GM13976 (cell line): ENCODE results near the gene ORMDL3.

Experiments used
- DNase-seq: peaks from one replicate; pipeline ENCODE4 v3.0.0; 2012; ENCODE audit warnings: low spot score
- CTCF ChIP-seq: IDR thresholded peaks from 2 replicates; pipeline ENCODE4 v1.5.1; 2012; ENCODE audit warnings: borderline replicate concordance, mild to moderate bottlenecking; ENCODE audit not compliant: insufficient read depth; ENCODE audit errors: extremely low read depth, missing control alignments, control extremely low read depth
- in situ Hi-C: fragments of 300-500 bp; cut with MboI; formaldehyde crosslinking; loops from one replicate; pipeline ENCODE4 v1.12.0; 2022; ENCODE audit warnings: low sequenced_read_pairs, mixed read lengths, inconsistent platforms; ENCODE audit not compliant: unreplicated experiment

ORMDL3 gene

GRCh38 chr17:39962642-39963220 lies 35.3 kb upstream of the ORMDL3 start, which contains the start of gene GSDMA:
TSS of gene GSDMA (plus strand) at chr17:39963004. CDS start at chr17:39965688, 2,684 bp downstream.
- TF ChIP-seq CTCF: no peak
- DNase-seq: no peak
- in situ Hi-C loops: no loop called here

GRCh38 chr17:39960524-39961041 lies 33.2 kb upstream of the ORMDL3 start:
- DNase-seq: no peak
- TF ChIP-seq CTCF: no peak
- in situ Hi-C loops: no loop called here

- DNase-seq: no peak
- no peak for TF ChIP-seq CTCF
Measured at GRCh38 chr17:39955726-39956225, 28.4 kb upstream of the ORMDL3 start.

GRCh38 chr17:39954876-39955275 lies 27.5 kb upstream of the ORMDL3 start:
- in situ Hi-C loops: no loop called here
- DNase-seq: no peak
- TF ChIP-seq CTCF: no peak

More at GRCh38 chr17:39955726-39956225, 28.4 kb upstream of the ORMDL3 start:
- in situ Hi-C loops: no loop called here

- TF ChIP-seq CTCF: no peak
- DNase-seq: no peak
- in situ Hi-C loops: no loop called here
Measured at GRCh38 chr17:39953471-39953888, 26.1 kb upstream of the ORMDL3 start.

GRCh38 chr17:39952680-39953470 lies 25.5 kb upstream of the ORMDL3 start:
- peak; percentile 98 for DNase-seq
- no peak for TF ChIP-seq CTCF
- in situ Hi-C loops: no loop called here
